Epithelial cell of proximal tubule (primary cell): Measurements from ENCODE around the gene SCAP. TPM values are rescaled to one million over a fixed set of nuclear protein-coding genes. Genes with fewer than 3 reads are reported as not detected.

ENCODE experiments used
- DNase-seq: peaks from one replicate; pipeline ENCODE4 v3.0.0-alpha.2; 2011; ENCODE audit warnings: low read depth
- H3K4me3 ChIP-seq: 2 replicates; pipeline ENCODE4 v1.5.1; 2011; ENCODE audit warnings: low read depth, mild to moderate bottlenecking, low read length
- total RNA-seq: library from RNA; depleted of rRNA; stranded (reverse); fragments of >200 nt; gene quantifications from 2 replicates; pipeline ENCODE4 v1.2.3, GENCODE V29; 2015
- TF ChIP-seq, protein P1 (sequence below): conservative IDR thresholded peaks from 2 replicates; pipeline ENCODE4 v1.5.1; 2012; ENCODE audit warnings: low read depth, mild to moderate bottlenecking, low read length

The SCAP gene
- total RNA-seq, 1 donor from 2014 or later = 52.8 TPM

DNA sequence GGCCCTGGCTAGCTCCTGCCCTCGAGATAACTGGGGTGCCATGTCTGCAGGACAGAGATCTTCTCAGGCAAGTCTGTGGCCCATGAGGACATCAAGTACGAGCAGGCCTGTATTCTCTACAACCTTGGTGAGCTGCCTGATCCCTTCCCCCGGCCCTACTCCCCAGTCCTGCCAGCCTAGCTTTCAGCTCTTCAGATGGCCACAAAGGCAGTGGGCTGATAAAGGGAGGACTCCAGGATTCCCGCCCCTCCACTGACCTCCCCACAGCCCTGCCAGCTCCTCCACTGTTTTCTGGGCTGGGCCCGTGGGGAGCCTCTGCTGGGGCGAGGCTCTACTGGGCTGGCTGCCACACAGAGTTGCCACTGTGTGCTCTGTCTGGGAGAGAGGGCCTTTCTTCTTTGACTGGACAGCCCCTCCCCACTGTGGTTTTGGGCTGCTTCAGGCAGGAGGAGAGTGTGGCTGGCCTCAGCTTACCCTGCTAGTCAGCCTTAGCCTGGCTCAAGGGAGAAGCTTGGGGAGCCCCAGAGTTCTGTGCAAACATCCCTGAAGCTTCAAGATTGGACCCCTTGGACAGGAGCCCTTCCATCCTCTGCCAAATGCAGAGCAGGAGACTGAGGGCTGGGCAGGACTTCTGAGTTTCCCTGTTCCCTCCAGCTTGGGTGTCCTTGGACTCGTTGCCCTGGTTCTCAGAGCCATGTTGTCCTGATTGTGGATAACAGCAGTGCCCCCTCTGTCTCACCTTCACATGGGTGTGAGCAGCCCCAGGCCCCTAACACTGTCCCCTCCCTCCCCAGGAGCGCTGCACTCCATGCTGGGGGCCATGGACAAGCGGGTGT, 70.6 kb downstream of the SCAP start:
- no peak for DNase-seq
- TF ChIP-seq, protein P1, sequence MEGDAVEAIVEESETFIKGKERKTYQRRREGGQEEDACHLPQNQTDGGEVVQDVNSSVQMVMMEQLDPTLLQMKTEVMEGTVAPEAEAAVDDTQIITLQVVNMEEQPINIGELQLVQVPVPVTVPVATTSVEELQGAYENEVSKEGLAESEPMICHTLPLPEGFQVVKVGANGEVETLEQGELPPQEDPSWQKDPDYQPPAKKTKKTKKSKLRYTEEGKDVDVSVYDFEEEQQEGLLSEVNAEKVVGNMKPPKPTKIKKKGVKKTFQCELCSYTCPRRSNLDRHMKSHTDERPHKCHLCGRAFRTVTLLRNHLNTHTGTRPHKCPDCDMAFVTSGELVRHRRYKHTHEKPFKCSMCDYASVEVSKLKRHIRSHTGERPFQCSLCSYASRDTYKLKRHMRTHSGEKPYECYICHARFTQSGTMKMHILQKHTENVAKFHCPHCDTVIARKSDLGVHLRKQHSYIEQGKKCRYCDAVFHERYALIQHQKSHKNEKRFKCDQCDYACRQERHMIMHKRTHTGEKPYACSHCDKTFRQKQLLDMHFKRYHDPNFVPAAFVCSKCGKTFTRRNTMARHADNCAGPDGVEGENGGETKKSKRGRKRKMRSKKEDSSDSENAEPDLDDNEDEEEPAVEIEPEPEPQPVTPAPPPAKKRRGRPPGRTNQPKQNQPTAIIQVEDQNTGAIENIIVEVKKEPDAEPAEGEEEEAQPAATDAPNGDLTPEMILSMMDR = no peak
- no peak overlapping the region for H3K4me3 ChIP-seq

DNA sequence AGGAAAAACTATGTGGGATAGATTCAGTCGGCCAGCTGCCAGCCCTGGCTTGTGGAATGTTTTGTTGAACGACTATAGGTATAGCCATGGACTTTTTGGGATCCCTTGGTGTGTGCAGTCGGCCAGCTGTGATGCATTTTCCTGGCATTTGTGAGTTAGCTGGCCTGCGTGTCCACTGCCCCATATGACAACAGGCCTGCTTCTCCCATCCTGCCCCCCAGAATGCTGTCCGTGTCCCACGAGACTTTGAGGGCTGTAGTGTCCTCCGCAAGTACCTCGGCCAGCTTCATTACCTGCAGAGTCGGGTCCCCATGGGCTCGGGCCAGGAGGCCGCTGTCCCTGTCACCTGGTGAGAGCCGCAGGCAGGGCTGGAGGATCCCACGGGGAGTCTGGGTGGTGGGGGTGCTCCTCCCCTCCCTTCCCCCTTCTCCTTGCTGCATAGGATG, 71.3 kb downstream of the SCAP start:
- H3K4me3 ChIP-seq = no peak overlapping the region
- DNase-seq = no peak
- TF ChIP-seq, protein P1 = no peak

DNA sequence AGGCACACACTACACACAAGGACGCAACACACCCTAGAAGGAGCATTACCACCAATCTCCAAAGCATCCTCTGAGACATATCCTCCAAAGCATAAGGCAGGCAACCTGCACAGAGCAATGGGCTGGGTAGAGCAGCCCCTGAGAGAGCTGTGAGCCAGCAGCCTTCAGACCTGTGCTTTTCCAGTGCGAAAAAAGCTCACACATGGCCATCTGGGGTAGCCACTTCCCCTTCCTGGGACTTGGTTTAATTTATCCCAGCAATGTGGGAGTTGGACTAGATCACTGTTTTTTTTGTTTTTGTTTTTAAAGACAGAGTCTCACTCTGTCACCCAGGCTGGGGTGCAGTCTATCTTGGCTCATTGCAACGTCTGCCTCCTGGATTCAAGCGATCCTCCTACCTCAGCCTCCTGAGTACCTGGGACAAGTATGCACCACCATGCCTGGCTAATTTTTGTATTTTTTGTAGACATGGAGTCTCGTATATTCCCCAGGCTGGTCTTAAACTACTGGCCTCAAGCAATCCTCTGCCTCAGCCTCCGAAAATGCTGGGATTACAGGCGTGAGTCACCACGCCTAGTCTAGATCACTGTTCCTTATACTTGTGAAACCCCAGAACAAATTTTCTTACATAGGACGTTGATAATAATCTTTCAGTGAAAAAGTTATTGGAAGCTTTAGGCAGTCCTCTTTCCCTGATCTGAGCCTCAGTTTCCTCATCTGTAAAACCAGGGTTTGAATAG, 76.0 kb downstream of the SCAP start:
- TF ChIP-seq, protein P1 = no peak

DNA sequence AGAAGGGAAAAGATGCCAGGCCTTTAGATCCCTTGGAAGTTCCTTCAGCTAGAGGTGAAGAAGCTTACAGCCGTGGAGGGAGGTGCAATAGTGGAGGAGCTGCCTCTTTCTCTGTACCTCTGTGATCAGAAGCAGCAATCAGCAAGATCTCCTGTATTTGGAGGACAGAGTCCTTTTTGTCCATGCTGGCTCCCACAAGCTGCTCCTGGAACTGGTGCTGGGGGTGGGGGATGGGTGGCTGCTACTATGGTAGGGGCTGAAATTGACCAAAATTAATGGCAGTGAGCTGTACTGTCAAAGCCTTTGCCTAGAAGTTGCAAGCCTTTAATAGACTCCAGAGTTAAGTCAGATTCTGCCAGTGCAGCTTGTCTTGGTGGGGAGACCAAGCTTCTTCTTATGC, 76.7 kb downstream of the SCAP start:
- no peak for DNase-seq
- H3K4me3 ChIP-seq = no peak overlapping the region
- TF ChIP-seq, protein P1 = no peak

More for the DNA sequence above, 76.0 kb downstream of the SCAP start:
- H3K4me3 ChIP-seq = no peak overlapping the region
- no peak for DNase-seq

DNA sequence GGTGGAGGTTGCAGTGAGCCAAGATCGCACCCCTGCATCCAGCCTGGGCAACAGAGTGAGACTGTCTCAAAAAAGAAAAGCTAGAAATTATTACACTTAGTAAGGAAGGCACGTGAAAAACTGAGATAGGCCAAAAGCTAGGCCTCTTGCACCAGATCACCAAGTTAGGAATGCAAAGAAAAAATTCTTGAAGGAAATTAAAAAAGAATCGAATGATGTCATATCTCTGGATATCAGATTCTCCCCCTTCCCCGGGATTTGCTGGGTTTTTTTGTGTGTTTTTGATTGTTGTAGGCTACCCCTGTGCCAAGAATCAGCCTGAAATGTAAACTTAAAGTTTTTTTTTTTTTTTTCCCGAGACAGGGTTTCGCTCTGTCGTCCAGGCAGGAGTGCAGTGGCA, 77.5 kb downstream of the SCAP start:
- TF ChIP-seq, protein P1 = no peak
- no peak for DNase-seq
- no peak overlapping the region for H3K4me3 ChIP-seq

DNA sequence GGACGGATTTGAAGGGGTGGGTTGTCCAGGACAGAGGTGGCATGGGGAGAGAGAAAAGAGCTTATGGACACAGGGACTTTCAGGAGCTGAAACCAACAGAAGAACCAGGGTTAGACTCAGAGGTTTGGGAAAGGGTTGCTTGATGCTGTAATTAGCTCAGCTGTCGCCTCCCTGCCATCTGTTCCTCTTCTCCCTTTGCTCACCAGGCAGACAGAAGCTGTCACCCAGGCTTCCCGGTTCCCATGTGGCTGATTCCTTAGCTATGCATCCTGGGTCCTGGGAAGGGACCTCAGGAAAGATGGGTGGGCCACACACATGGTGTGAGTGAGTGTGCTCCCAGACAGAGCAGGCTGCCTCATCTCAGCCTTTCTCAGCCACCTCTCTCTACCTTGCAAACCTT, 80.9 kb downstream of the SCAP start:
- no peak overlapping the region for H3K4me3 ChIP-seq
- TF ChIP-seq, protein P1 = no peak
- DNase-seq = no peak
